Panc1 (cell line): ENCODE data around the gene ARFRP1. TPM values are rescaled to one million over a fixed set of nuclear protein-coding genes. Genes with fewer than 3 reads are reported as not detected.
A peak's percentile ranks its signal among the peaks of the same experiment; 100 is the strongest.

Source experiments
- ATAC-seq: fragments of 200-7000 bp; cut with Tn5 transposase; 2 replicates; pipeline ENCODE4 v1.9.1; 2020; ENCODE audit warnings: mild to moderate bottlenecking, moderate library complexity
- BruUV-seq: library from RNA; stranded (reverse); fragments of 400-500 nt; replicated peaks from 2 replicates; lab custom pipeline; 2021; lab: Mats Ljungman, UMichigan
- CTCF ChIA-PET: fragments of 300-600 bp; sonication (Branson Sonifier 250); formaldehyde crosslinking; loops from one replicate; lab custom pipeline; 2022; ENCODE audit warnings: antibody characterized with exemption; lab: Charles Lee
- POLR2A ChIA-PET: fragments of 300-600 bp; sonication (Branson Sonifier 250); formaldehyde crosslinking; loops from one replicate; lab custom pipeline; 2022; ENCODE audit warnings: antibody characterized with exemption; lab: Charles Lee
- DNase-seq: peaks from one replicate; pipeline ENCODE4 v3.0.0-alpha.2; 2010; ENCODE audit warnings: low read depth, low spot score
- H3K27ac ChIP-seq: 2 replicates; pipeline ENCODE4 v1.5.1; 2011; ENCODE audit warnings: mild to moderate bottlenecking, low read length, inconsistent platforms
- H3K27me3 ChIP-seq: fragments of 200-500 bp; sonication (Bioruptor generic); 2 replicates; pipeline ENCODE4 v1.6.0; 2014; ENCODE audit warnings: low read length, inconsistent platforms; ENCODE audit not compliant: control insufficient read depth, insufficient read depth
- H3K36me3 ChIP-seq: fragments of 200-500 bp; sonication (Bioruptor generic); 2 replicates; pipeline ENCODE4 v1.5.1; 2014; ENCODE audit warnings: inconsistent platforms, mild to moderate bottlenecking, low read length, moderate library complexity; ENCODE audit not compliant: control insufficient read depth, insufficient read depth
- H3K4me1 ChIP-seq: 2 replicates; pipeline ENCODE4 v1.5.1; 2011; ENCODE audit warnings: inconsistent platforms, mild to moderate bottlenecking, low read length, moderate library complexity; ENCODE audit not compliant: control insufficient read depth, insufficient read depth
- H3K4me3 ChIP-seq, 2 experiments: 2 replicates each; pipeline ENCODE4 v1.5.1; 2011 to 2012; ENCODE audit warnings: low read depth in 2 of 2, low read length in 2 of 2, mild to moderate bottlenecking in 2 of 2, inconsistent platforms in 1 of 2, moderate library complexity in 1 of 2
- H3K9me3 ChIP-seq: fragments of 200-500 bp; sonication (Bioruptor generic); 2 replicates; pipeline ENCODE4 v1.5.1; 2014; ENCODE audit warnings: low read depth, mild to moderate bottlenecking, inconsistent platforms, low read length, moderate library complexity; ENCODE audit not compliant: control insufficient read depth, insufficient read depth
- POLR2AphosphoS5 ChIP-seq: IDR thresholded peaks from 2 replicates; pipeline ENCODE4 v1.6.1; 2012; ENCODE audit warnings: mild to moderate bottlenecking, low read depth, low read length, moderate library complexity
- REST ChIP-seq, 2 experiments: IDR thresholded peaks; 2 replicates each; pipeline ENCODE4 v1.6.1; 2011 to 2012; ENCODE audit warnings: low read depth in 2 of 2, control low read depth in 1 of 2, low read length in 1 of 2, mild to moderate bottlenecking in 1 of 2, moderate library complexity in 1 of 2; ENCODE audit not compliant: insufficient read depth in 1 of 2
- SIN3A ChIP-seq: IDR thresholded peaks from 2 replicates; pipeline ENCODE4 v1.6.1; 2012; ENCODE audit warnings: low read depth, mild to moderate bottlenecking, low read length, moderate library complexity, borderline replicate concordance; ENCODE audit not compliant: insufficient read depth
- in situ Hi-C: cut with HindIII; loops from 2 replicates; pipeline ENCODE4 v1.10.0; 2016; ENCODE audit warnings: low sequenced_read_pairs, low pct_unique_long_range_greater_than_20kb
- intact Hi-C: fragments of 100-400 bp; cut with micrococcal nuclease; formaldehyde crosslinking; loops from one replicate; pipeline ENCODE4 v1.10.0; 2022; ENCODE audit not compliant: unreplicated experiment
- total RNA-seq: library from RNA; stranded (reverse); gene quantifications from one replicate; pipeline ENCODE4 v1.2.1, GENCODE V29; 2021; ENCODE audit not compliant: unreplicated experiment

ARFRP1 gene
- total RNA-seq, 1 experiment from 2014 or later, result 57.9 TPM

GRCh38 chr20:63700199-63701050, 7.4 kb downstream of the ARFRP1 start:
- H3K4me1 ChIP-seq, result peaks cover 64% of the 10 kb centered on the region
- no peaks in the 10 kb centered on the region for H3K9me3 ChIP-seq
- in situ Hi-C loops (no loop called here), intact Hi-C loops (no loop called here)
- H3K27ac ChIP-seq, result peak overlapping the region; percentile 77
- ChIA-PET POLR2A (no interaction called here), CTCF (interaction anchor here (0.6 kb wide), 1 partner anchor 200 kb away, joined by 8 read pairs; no protein-coding TSS in a partner anchor)
- DNase-seq (no peak), ATAC-seq (no peak)
- H3K27me3 ChIP-seq, result no peaks in the 10 kb centered on the region
- TF ChIP-seq POLR2AphosphoS5, result peak; percentile 35; the same call in 1 of the 2 replicates
- no peak for TF ChIP-seq SIN3A
- no TSS peak for BruUV-seq
- H3K36me3 ChIP-seq, result no peaks in the 10 kb centered on the region
- H3K4me3 ChIP-seq, result no peak overlapping the region

GRCh38 chr20:63699466-63700198, 8.1 kb downstream of the ARFRP1 start:
- TF ChIP-seq REST (IDR thresholded peaks at IDR 0.05; ENCODE audit: insufficient read depth in 1 of 2, low read depth in 2 of 2, low read length in 1 of 2) (no peak), POLR2AphosphoS5 (0 out of 2 replicates have a peak, but pooled peaks have one; percentile 16)
- H3K4me3 ChIP-seq, result no peak overlapping the region

GRCh38 chr20:63698739-63699465, 8.9 kb downstream of the ARFRP1 start:
- POLR2A ChIA-PET, result interaction anchor here (0.6 to 0.9 kb wide), 3 partner anchors 12 to 45 kb away, joined by 3 read pairs; no protein-coding TSS in a partner anchor
- no TSS peak for BruUV-seq
- DNase-seq, result peak; percentile 60
- Histone ChIP-seq H3K4me3 (no peak overlapping the region), H3K4me1 (peaks cover 64% of the 10 kb centered on the region), H3K27ac (peak overlapping the region; percentile 77), H3K36me3 (no peaks in the 10 kb centered on the region), H3K9me3 (no peaks in the 10 kb centered on the region), H3K27me3 (no peaks in the 10 kb centered on the region)
- TF ChIP-seq SIN3A, result no peak
- peak; percentile 33; the same call in 1 of the 2 replicates for TF ChIP-seq POLR2AphosphoS5
- intact Hi-C loops (no loop called here), in situ Hi-C loops (no loop called here)
- peak; percentile 68 for ATAC-seq
- CTCF ChIA-PET, result interaction anchor here (1.0 kb wide), 1 partner anchor 161 kb away, joined by 3 read pairs; no protein-coding TSS in a partner anchor

More at GRCh38 chr20:63699466-63700198, 8.1 kb downstream of the ARFRP1 start:
- CTCF ChIA-PET, result no interaction called here
- DNase-seq (no peak), ATAC-seq (peak; percentile 30)
- intact Hi-C loops (no loop called here), in situ Hi-C loops (no loop called here)
- H3K9me3 ChIP-seq, result no peaks in the 10 kb centered on the region
- no peaks in the 10 kb centered on the region for H3K36me3 ChIP-seq
- POLR2A ChIA-PET, result interaction anchor here (0.7 kb wide), 1 partner anchor 44 kb away, joined by 3 read pairs; no protein-coding TSS in a partner anchor
- H3K4me1 ChIP-seq, result peaks cover 64% of the 10 kb centered on the region
- TSS peak; percentile 68 for BruUV-seq
- no peaks in the 10 kb centered on the region for H3K27me3 ChIP-seq
- peak overlapping the region; percentile 77 for H3K27ac ChIP-seq
